Limb (tissue), 2 donors: ENCODE data around the gene VWA8.
"Not testable (repeated sequence)": the region's sequence is repeated elsewhere in the genome, so short reads cannot be mapped to it uniquely, and the experiment has no call there.

Experiments used
- DNase-seq, 2 donors: peaks; one replicate each; pipeline ENCODE4 v3.0.0-alpha.2; 2016; ENCODE audit errors: extremely low spot score in 2 of 2

Gene VWA8

DNA sequence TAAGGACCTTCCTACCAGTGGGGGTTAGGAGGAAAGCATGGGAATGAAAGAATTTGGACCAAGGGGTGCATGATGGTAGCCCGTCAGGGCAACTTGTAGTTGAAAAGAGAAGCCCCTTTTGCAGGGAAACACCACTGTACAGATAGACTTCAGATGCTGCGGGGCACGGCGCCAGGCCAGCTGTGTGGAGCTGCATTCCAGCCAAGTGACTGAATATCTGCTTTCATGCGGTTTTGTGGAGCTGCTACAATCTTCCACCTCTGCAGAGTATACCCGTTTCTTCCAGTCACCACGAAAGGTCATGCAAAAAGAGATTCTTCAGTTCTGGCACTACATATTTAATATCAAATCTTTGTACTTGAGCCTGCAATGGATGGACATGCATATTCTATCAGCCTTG is 398.8 kb downstream of the VWA8 start:
- peak; percentile 79 to 81 for DNase-seq

DNA sequence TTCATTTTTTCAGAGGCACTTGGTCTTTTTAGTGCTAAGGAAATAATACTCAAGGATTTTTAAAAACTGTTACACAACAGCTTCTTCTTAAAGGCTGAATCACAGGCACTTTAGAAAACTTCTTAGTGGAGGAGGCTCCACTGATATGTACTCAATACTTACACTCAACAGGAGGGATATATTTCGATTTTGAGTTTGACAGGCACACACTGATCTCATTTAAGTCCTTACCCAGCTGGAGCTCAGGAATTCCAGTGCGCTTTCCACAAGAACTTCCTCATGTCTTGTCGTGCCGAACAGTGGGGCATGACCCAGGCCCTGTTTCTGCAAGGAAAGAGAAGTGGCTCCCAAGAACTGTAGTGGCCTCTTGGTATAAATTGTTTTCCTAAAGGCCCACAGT is 399.7 kb downstream of the VWA8 start:
- DNase-seq, result no peak

DNA sequence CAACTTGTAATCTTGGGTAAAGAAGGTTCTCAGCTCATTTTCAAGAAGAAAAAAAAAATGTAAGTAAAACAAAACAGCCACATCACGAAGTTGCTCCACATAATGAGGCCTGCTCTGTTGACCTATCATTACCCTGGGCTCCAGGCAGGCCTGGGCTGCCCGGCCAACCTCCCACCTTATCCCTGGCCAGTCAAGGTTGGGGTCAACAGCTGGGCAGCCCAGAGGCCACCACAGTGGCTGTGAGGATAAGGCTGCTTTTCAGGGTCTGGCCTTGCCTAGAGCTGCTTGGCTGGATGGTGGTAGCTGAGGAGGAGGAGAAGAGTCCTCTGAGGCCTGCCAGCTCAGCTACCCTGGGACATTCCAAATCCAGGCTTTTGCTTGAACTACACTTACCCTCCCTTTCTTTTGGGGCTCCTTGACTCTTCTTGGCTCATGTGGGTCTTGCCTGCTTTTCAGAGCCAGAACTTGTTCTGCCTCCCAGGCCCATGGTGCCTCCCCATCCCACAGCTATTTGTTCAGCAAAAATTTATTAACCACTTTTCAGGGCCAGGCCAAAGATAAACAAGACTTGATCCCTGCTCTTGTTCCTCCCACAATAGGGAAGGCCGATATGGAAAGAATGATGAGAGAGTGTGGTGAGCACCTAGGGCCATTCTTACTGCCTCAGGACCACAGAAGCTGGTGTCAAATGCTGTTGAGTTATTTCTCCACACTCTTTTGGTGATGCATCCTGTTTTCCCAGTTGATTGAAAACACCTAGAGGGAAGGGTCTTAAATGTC is 401.9 kb downstream of the VWA8 start:
- no peak for DNase-seq

DNA sequence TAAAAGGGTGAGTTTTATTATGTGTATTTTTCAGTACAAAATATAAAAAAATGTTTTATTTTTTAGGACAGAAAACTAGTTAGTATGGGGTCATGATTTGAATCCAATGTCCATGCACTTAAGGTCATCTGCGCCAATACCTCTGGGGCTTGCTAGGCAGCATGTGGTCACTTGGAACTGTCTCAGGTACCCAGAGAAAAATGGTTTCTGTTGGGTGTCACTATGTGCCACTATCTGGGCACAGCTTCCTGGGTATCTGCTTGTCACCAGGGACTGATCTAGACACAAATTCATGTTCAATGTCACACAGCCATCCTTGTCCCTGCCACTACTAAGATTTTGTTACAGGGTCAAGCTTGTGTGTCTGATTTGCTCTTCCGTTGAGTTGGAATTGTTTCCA is 403.2 kb downstream of the VWA8 start:
- no peak for DNase-seq

DNA sequence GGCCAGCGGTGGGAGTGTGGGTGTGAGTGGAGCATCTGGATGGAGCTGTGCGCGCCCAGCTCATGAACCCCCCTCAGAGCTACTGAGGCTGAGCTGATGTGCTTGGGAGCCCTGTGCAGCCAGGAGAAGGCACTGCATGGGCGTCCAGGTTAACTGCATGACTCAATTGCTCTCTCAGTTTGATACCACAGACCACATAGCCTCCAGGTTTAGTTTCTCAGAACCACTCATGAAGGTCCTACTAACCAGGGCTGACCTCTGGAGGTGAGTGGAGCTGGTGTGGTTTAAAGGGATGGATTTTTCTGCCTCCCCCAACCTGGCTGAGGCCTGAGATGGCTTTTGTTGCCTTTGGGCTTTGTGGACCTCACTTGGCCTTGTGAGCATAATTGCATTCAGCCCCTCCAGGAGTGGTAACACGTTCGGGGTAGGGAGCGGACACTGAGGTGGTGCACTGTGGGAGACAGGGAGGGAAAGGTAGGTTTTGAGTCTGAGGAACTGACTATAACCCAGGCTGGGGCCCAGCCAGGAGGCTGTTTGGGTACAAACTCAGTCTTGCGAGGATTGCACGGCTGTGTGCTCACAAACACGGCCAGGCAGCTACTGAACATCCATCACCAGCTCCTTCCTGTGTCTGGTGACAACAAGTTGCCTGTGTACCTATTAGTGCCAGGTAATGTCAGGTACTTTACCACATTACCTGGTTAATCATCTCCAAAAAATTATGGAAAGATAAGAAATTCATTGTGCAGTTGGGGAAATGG is 406.1 kb downstream of the VWA8 start:
- no peak for DNase-seq

GRCh38 chr13:41554180-41554579 is 406.7 kb downstream of the VWA8 start:
- no peak for DNase-seq

DNA sequence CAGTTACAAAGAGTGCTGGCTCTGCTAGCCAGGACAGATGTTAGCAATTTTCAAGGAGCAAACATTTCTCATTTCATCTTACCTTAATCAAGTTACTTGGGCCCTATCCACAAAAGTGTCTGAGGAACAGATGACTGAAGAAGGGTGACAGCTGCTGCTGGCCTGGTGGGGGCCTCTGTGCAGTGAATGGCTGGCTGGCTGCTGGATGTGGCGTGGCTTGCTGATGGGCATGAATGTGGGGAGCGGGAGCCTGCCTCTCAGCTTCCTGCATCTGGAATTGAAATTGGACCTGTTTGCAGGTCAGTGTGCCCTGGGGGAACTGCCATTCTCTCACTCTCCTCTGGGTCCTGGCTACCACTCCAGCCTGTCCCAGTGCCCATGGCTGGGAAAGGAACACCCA is 408.9 kb downstream of the VWA8 start:
- no peak for DNase-seq

DNA sequence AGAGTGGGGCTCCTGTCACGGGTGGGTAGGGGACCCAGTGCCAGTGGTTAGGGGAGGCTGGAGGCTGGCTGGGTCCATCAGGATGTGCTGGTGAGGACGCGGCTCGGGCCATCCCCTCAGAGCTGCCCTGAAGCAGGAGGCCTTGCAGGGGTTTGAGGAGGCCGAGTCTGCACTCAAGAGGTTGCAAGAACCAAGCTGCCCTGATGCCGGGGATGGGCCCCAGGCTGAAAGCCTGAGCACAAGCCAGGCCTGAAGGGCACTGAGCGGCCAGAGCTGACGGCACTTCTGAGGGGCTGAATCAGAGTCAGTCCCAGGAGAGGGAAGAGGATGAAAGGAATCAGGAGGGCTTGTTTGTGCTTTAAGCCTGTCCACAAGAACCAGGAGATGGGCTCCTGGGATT is 410.6 kb downstream of the VWA8 start:
- DNase-seq, result no peak

- DNase-seq, result no peak
Observed at GRCh38 chr13:41549491-41549890, 411.4 kb downstream of the VWA8 start.

DNA sequence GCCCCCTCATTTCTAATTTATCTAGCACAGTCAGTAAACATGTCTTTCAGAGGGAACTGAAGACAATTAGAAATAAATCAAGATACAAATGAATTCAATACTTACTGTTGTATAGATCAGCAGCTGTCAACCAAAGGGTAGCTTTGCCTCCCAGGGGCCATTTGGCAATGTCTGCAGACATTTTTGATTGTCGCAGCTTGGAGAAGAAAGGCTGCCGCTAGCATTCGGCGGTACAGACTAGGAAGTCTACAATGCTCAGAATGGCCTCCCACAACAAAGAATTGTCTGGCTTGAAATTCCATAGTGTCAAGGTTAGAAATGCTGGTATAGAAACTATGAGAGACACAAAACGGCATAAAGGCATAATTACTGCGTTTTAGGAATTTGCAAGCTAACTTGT is 412.0 kb downstream of the VWA8 start:
- DNase-seq, result no peak

DNA sequence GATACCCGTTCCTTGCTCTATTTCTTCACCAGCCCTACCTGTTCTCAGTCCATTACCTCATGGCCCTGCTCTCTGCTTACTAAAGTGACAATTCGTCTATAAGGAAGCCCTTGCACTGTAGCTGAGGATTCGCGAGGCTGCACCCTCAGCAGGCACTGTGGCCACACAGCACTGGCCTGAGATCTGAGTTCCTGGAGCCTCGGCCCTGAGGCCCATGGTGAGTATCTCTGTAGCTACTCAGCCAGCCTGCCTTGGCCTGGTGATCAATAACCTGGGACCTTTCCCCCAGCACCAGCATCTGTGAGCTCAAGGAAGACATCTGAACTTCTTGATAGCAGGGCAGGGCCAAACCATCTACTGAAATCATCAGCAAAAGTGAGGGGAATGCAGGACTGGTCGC is 412.9 kb downstream of the VWA8 start:
- DNase-seq, result no peak

GRCh38 chr13:41547251-41548000 is 413.5 kb downstream of the VWA8 start:
- peak in 1 of 2 donors; percentile 64 for DNase-seq

GRCh38 chr13:41546372-41547190 is 414.3 kb downstream of the VWA8 start:
- DNase-seq, result no peak

- DNase-seq, result no peak
Observed at GRCh38 chr13:41545432-41545707, 415.5 kb downstream of the VWA8 start.

- peak in 1 of 2 donors; percentile 17 for DNase-seq
Observed at GRCh38 chr13:41543664-41544300, 417.1 kb downstream of the VWA8 start.

DNA sequence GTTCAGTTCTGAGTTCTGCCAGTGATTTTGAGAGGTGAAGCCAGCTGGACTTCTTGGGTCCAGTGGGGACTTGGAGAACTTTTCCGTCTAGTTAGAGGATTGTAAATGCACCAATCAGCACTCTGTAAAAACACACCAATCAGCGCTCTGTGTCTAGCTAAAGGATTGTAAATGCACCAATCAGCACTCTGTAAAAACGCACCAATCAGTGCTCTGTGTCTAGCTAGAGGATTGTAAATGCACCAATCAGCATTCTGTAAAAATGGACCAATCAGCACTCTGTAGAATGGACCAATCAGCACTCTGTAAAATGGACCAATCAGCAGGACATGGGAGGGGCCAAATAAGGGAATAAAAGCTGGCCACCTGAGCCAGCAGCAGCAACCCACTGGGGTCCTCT is 418.1 kb downstream of the VWA8 start:
- not testable (repeated sequence) for DNase-seq

GRCh38 chr13:41542281-41542680 is 418.6 kb downstream of the VWA8 start:
- DNase-seq, result no peak

DNA sequence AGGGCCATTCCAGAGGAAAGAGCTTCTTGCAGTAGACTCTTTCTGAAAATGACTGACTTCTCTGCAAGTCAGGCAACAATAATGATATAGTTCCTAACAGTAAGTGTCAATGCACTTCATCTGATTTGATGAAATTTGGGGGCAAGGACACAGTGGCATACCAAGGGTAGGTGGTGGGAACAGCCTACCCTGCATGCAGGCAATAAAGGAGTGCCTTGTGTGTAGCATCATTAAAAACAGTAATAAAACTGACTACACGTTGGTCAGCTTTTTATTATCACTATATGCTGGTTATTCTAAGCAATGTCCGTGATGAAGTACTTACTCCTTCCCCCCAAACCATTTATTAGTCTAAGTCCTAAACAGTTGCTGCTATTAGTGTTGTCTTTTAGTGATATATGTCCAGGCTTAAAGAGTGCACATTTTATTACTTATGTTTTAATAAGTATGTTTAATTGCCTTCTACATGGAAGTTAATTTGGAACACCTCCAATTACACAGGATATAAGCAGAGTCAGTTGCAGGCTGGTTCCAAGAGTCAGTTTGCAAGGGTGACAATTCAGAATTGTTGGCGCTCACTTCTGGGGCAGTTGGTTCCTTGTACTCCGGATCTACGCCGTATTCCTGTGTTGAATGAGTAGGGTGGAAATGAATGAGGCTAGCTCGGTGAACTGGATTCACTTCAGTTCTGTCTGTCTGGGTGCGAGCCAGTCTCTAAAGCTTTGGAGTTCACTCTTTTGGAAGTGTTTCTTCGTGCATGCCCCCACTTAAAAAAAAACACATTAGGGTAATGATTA is 419.6 kb downstream of the VWA8 start:
- DNase-seq, result no peak

- DNase-seq, result not testable (repeated sequence)
Observed at GRCh38 chr13:41540240-41540639, 420.7 kb downstream of the VWA8 start.
